Measurements from ENCODE around the gene FUT6.

FUT6 gene

DNA sequence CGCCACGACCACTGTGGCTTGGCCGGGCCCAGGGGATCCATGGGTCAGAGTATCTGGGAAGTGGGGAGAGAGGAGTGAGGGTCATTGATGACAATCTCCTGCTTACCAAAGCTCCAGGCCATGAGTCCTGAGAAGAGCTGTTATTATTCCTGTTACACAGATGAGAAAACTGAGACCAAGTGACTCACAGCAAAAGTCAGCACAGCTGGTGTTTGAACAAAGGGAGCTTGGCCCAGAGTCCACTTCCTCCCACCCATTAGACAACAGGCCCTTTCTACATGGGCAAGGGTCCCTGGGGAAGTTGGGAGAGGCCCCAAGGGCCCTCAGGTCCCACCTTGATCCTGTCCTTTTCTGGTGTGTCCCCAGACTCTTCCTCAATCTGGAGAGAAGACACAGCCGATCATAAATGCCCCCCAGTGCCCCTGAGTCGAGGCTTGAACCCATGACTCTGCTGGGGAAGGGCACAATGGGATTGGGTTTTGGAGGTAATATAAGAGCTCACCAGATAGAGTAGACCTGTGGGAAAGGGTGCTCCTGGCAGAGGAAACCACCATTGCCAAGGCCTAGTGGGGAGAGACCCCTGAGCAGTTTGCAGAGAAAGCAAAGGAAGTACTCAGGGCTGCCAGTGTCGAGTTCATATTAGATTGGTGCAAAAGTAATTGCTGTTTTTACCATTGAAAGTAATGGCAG, 6.8 kb downstream of the FUT6 start:
- Histone ChIP-seq H3K36me3 (ENCODE audit: control insufficient read depth, insufficient read depth, low read length) (no peaks in the 10 kb centered on the region), H3K27me3 (replicated peaks; ENCODE audit: control insufficient read depth, insufficient read depth, low read length) (no peaks in the 10 kb centered on the region), H3K4me3 (replicated peaks; ENCODE audit: low read depth, low read length) (no peak overlapping the region)
- no peak for DNase-seq (ENCODE audit: extremely low read depth, insufficient read length)
- TF ChIP-seq, protein P1, sequence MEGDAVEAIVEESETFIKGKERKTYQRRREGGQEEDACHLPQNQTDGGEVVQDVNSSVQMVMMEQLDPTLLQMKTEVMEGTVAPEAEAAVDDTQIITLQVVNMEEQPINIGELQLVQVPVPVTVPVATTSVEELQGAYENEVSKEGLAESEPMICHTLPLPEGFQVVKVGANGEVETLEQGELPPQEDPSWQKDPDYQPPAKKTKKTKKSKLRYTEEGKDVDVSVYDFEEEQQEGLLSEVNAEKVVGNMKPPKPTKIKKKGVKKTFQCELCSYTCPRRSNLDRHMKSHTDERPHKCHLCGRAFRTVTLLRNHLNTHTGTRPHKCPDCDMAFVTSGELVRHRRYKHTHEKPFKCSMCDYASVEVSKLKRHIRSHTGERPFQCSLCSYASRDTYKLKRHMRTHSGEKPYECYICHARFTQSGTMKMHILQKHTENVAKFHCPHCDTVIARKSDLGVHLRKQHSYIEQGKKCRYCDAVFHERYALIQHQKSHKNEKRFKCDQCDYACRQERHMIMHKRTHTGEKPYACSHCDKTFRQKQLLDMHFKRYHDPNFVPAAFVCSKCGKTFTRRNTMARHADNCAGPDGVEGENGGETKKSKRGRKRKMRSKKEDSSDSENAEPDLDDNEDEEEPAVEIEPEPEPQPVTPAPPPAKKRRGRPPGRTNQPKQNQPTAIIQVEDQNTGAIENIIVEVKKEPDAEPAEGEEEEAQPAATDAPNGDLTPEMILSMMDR (IDR thresholded peaks at IDR 0.05; ENCODE audit: insufficient read depth, low read length, poor library complexity, severe bottlenecking) = no peak

DNA sequence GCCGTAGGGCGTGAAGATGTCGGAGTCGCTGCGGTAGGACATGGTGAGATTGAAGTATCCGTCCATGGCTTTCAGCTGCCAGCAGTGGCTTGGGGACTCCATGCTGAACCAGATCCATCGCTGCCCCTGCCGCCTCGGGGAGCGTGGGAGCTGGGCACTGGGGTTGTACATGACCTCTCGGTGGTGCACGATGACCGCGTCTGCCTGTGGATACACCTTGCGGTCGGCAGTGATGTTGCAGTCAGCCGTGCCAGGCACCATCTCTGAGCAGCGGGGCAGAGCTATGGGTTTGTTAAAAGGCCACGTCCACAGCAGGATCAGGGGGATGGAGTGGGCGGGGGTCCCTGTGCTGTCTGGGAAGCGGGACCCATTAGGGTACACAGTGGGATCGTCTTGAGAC, 7.4 kb downstream of the FUT6 start:
- TF ChIP-seq, protein P1 (IDR thresholded peaks at IDR 0.05; ENCODE audit: insufficient read depth, low read length, poor library complexity, severe bottlenecking) = no peak
- no peaks in the 10 kb centered on the region for H3K27me3 ChIP-seq (replicated peaks; ENCODE audit: control insufficient read depth, insufficient read depth, low read length)
- no peak for DNase-seq (ENCODE audit: extremely low read depth, insufficient read length)
- H3K4me3 ChIP-seq (replicated peaks; ENCODE audit: low read depth, low read length) = no peak overlapping the region
- no peaks in the 10 kb centered on the region for H3K36me3 ChIP-seq (ENCODE audit: control insufficient read depth, insufficient read depth, low read length)

DNA sequence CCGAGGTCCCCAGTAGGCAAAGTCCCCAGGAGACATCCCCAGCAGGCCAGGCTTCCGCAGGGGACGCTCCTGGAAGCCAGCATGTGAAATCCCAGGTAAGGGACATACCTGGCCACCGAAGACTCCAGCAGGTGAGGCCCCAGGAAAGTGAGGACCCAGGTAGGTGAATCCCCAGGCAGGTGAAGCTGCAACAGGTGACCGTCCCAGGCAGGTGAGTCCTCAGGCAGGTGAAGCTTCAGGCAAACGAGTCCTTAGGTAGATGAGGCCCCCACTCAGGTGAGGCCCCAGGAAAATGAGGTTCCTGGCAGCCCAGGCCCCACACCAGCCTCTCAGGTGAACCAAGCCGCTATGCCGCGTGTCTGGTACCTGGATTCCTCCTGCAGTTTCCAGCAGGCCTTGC, 8.3 kb downstream of the FUT6 start:
- Histone ChIP-seq H3K27me3 (replicated peaks; ENCODE audit: control insufficient read depth, insufficient read depth, low read length) (no peaks in the 10 kb centered on the region), H3K36me3 (ENCODE audit: control insufficient read depth, insufficient read depth, low read length) (no peaks in the 10 kb centered on the region), H3K4me3 (replicated peaks; ENCODE audit: low read depth, low read length) (no peak overlapping the region)
- TF ChIP-seq, protein P1 (IDR thresholded peaks at IDR 0.05; ENCODE audit: insufficient read depth, low read length, poor library complexity, severe bottlenecking) = no peak
- no peak for DNase-seq (ENCODE audit: extremely low read depth, insufficient read length)

DNA sequence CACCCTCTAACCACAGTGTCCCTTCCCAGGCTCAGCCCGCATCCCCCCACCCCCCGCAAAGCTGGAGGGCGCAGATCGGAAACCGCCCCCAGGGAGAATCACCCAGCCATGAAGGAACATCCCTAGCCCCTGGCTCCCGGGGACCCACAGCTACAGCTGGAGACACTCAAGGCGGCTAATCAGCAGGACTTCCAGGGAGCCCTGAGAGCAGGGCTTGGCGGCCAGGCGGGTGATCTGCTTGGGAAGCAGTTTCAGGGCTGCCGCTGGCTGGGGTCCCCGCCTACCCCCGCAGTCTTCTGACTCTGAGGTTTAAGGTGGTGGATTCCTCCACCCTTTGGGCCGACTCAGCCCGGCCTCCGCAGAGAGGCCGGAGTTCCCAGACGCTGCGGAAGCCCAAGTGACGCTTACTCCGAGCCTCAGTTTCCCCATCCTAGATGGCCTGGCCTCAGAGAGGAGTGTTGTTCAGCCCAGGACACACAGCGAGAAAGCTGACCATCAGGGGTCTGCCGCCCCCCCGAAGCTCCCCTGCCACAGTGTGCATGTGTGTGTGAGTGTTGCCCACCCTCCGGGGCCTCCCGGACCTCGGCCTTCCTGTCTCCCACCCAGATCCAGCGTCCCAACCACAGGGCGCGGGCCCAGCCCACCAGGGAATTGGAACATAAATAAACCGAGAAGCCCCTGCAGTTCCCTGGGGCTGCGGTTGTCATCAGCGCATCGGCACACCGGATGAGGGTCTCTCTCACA, 9.8 kb downstream of the FUT6 start:
- DNase-seq (ENCODE audit: extremely low read depth, insufficient read length) = no peak
- H3K36me3 ChIP-seq (ENCODE audit: control insufficient read depth, insufficient read depth, low read length) = no peaks in the 10 kb centered on the region
- TF ChIP-seq, protein P1 (IDR thresholded peaks at IDR 0.05; ENCODE audit: insufficient read depth, low read length, poor library complexity, severe bottlenecking) = no peak
- H3K27me3 ChIP-seq (replicated peaks; ENCODE audit: control insufficient read depth, insufficient read depth, low read length) = no peaks in the 10 kb centered on the region
- no peak overlapping the region for H3K4me3 ChIP-seq (replicated peaks; ENCODE audit: low read depth, low read length)

DNA sequence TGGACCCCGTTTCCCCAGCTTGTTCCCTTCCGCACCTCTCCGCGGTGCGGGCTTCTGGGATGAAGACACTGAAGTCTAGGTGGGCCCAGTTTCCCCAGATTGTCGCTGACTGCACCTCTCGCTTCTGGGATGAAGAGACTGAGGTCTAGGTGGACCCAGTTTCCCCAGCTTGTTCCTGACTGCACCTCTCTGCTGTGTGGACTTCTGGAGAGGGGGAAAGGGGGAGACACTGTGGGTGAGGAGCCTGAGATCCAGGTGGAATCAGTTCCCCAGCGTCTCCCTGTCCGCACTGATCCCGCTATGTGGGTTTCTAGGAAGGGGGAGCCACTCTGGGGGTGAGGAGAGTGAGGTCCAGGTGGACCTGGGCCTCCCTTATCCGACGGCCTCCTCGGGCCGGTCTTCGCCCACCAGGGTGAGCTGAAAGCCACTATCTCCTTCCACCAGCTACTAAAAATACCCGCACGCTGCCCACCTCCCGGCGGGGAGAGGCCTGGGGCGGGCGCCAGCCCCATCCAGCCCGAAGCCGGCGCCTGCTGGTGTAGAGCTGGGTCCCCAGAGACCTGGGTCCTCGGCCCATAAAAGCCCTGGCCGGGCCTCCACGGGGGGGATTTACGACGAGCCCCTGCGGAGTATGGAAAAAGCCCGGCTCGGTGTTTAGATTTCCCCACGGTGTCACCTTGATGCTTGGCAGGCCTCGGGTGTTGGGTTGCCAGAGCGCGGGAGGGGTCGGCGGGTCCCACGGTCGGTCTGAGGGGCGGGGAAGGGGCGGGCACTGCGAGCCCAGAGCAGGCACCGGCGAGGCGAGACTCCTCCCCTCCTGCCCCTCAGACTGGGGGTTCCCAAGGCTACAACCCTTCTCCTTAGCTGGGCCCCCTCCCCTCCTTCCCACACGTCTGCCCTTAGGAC, 10.6 kb downstream of the FUT6 start:
- TF ChIP-seq, protein P1 (IDR thresholded peaks at IDR 0.05; ENCODE audit: insufficient read depth, low read length, poor library complexity, severe bottlenecking) = no peak
- H3K4me3 ChIP-seq (replicated peaks; ENCODE audit: low read depth, low read length) = peak overlapping the region; percentile 60
- no peaks in the 10 kb centered on the region for H3K27me3 ChIP-seq (replicated peaks; ENCODE audit: control insufficient read depth, insufficient read depth, low read length)
- peak; percentile 53 for DNase-seq (ENCODE audit: extremely low read depth, insufficient read length)
- H3K36me3 ChIP-seq (ENCODE audit: control insufficient read depth, insufficient read depth, low read length) = no peaks in the 10 kb centered on the region
